ENCODE data around the gene FAT1. TPM values are rescaled to one million over a fixed set of nuclear protein-coding genes. Genes with fewer than 3 reads are reported as not detected.

FAT1 gene
- total RNA-seq, 2 donors from 2014 or later, result 175 to 215 TPM

GRCh38 chr4:186702297-186702696 is 21.4 kb downstream of the FAT1 start:
- DNase-seq (ENCODE audit: low spot score), result no peak
- 55% methylated on average over 4 of the region's 4 CpGs for whole genome bisulfite sequencing
- H3K4me3 ChIP-seq, result no peak overlapping the region
- no peaks in the 10 kb centered on the region for H3K9me3 ChIP-seq
- TF ChIP-seq POLR2AphosphoS5 (IDR thresholded peaks at IDR 0.05) (no peak), POLR2A (IDR thresholded peaks at IDR 0.05) (no peak), CTCF (IDR thresholded peaks at IDR 0.05) (no peak)
- peaks cover 15% of the 10 kb centered on the region for H3K4me1 ChIP-seq (replicated peaks)
- no peaks in the 10 kb centered on the region for H3K36me3 ChIP-seq
- intact Hi-C loops (cut with DNase I), result no loop called here
- H3K27ac ChIP-seq, result peak overlapping the region in 1 of 2 donors; percentile 64
- no peaks in the 10 kb centered on the region for H3K27me3 ChIP-seq (replicated peaks; ENCODE audit: insufficient read depth)

DNA sequence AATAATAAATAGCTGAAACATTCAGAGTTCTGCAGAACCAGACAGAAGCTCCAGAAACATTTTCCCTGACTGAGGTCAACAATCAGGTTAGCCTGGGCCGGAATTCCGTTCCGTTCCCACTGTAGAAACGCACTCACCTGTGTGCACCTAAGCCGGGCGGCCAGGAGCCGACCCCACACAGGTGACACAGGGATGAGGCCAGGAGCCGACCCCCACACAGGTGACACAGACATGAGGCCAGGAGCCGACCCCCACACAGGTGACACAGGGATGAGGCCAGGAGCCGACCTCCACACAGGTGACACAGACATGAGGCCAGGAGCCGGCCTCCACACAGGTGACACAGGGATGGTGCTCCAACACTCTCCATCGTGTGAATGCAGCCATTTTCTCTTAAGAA is 21.9 kb downstream of the FAT1 start:
- TF ChIP-seq POLR2A (IDR thresholded peaks at IDR 0.05), result no peak
- TF ChIP-seq POLR2AphosphoS5 (IDR thresholded peaks at IDR 0.05), result no peak
- H3K4me3 ChIP-seq, result no peak overlapping the region
- no peak for DNase-seq (ENCODE audit: low spot score)
- H3K36me3 ChIP-seq, result no peaks in the 10 kb centered on the region
- H3K4me1 ChIP-seq (replicated peaks), result peaks cover 15% of the 10 kb centered on the region
- peak overlapping the region; percentile 34 to 64 for H3K27ac ChIP-seq
- no peaks in the 10 kb centered on the region for H3K9me3 ChIP-seq
- intact Hi-C loops (cut with DNase I), result no loop called here
- H3K27me3 ChIP-seq (replicated peaks; ENCODE audit: insufficient read depth), result no peaks in the 10 kb centered on the region
- 63% methylated on average over 12 of the region's 12 CpGs for WGBS

GRCh38 chr4:186701273-186701672 is 22.4 kb downstream of the FAT1 start:
- peak; percentile 27 for DNase-seq (ENCODE audit: low spot score)
- TF ChIP-seq CTCF (IDR thresholded peaks at IDR 0.05) (no peak), POLR2AphosphoS5 (IDR thresholded peaks at IDR 0.05) (no peak)
- peaks cover 15% of the 10 kb centered on the region for H3K4me1 ChIP-seq (replicated peaks)
- H3K27ac ChIP-seq, result peak overlapping the region; percentile 34 to 64
- H3K27me3 ChIP-seq (replicated peaks; ENCODE audit: insufficient read depth), result no peaks in the 10 kb centered on the region
- intact Hi-C loops (cut with DNase I), result no loop called here
- H3K9me3 ChIP-seq, result no peaks in the 10 kb centered on the region
- H3K36me3 ChIP-seq, result no peaks in the 10 kb centered on the region
- no peak overlapping the region for H3K4me3 ChIP-seq
- 14% methylated on average over 5 of the region's 5 CpGs for WGBS

DNA sequence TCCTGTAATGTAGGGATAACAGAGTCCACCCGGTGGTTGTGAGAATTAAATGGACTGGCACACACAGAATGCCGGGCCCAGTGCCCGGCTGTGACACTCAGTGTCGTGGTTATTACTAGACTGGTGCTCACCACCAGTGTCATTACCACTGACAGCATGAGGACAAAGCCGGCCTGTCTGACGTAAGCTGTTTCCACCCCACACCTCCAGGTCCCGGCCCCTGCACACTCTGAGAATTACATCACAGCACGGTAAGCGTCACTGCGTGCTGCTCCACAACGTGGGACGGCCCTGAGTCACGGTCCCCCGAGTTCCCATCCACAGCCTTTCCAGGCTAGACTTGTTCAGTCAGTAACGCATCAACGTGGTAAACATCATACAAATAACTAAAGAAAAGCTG is 22.9 kb downstream of the FAT1 start:
- no peaks in the 10 kb centered on the region for H3K9me3 ChIP-seq
- H3K4me1 ChIP-seq (replicated peaks), result peaks cover 15% of the 10 kb centered on the region
- intact Hi-C loops (cut with DNase I), result no loop called here
- H3K27ac ChIP-seq, result peak overlapping the region; percentile 34 to 64
- DNase-seq (ENCODE audit: low spot score), result no peak
- 38% methylated on average over 16 of the region's 16 CpGs for WGBS
- no peak for TF ChIP-seq CTCF (IDR thresholded peaks at IDR 0.05)
- no peak for TF ChIP-seq POLR2A (IDR thresholded peaks at IDR 0.05)
- no peak for TF ChIP-seq POLR2AphosphoS5 (IDR thresholded peaks at IDR 0.05)
- H3K27me3 ChIP-seq (replicated peaks; ENCODE audit: insufficient read depth), result no peaks in the 10 kb centered on the region
- H3K4me3 ChIP-seq, result no peak overlapping the region
- H3K36me3 ChIP-seq, result no peaks in the 10 kb centered on the region

DNA sequence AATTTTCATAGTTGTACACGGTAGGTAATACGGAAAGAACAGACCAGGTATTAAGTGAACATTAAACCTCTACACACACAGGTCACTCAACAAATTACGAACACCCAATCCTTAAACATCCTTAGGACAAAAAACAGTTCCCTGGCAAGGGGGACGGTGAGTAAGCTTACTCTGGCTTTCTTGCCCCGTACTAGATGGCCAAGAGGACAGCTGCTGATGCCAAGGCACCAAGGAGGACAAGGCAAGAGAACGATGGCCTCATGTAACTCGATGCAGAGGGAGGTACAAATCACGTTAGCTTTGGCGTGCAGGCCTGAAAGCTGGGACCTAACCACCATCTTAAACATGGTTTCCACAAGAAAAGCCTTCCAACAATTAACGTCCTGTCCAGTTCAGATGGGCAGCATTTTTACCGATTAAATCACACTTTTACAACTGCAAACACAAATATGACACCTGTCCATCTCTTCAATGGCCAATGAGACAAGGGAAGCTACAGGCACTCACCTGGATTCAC is 23.7 kb downstream of the FAT1 start:
- no peaks in the 10 kb centered on the region for H3K36me3 ChIP-seq
- H3K9me3 ChIP-seq, result no peaks in the 10 kb centered on the region
- H3K27ac ChIP-seq, result peak overlapping the region in 1 of 2 donors; percentile 64
- no peak overlapping the region for H3K4me3 ChIP-seq
- no peaks in the 10 kb centered on the region for H3K27me3 ChIP-seq (replicated peaks; ENCODE audit: insufficient read depth)
- no peak for DNase-seq (ENCODE audit: low spot score)
- WGBS, result 76% methylated on average over 11 of the region's 11 CpGs
- no peak for TF ChIP-seq POLR2A (IDR thresholded peaks at IDR 0.05)
- TF ChIP-seq POLR2AphosphoS5 (IDR thresholded peaks at IDR 0.05), result no peak
- TF ChIP-seq CTCF (IDR thresholded peaks at IDR 0.05), result no peak
- H3K4me1 ChIP-seq (replicated peaks), result peaks cover 15% of the 10 kb centered on the region
- intact Hi-C loops (cut with DNase I), result no loop called here
